NB4 (cell line): Measurements from ENCODE around the gene PSG1.
"Not testable (repeated sequence)": the region's sequence is repeated elsewhere in the genome, so short reads cannot be mapped to it uniquely, and the experiment has no call there.

ENCODE experiments used
- MYC ChIP-seq: IDR thresholded peaks from 2 replicates; pipeline ENCODE4 v1.6.1; 2011; ENCODE audit warnings: low read depth, low read length
- TF ChIP-seq, protein P1 (sequence below): IDR thresholded peaks from one replicate; pipeline ENCODE4 v1.5.1; 2012; ENCODE audit warnings: low read depth, low read length

DNA sequence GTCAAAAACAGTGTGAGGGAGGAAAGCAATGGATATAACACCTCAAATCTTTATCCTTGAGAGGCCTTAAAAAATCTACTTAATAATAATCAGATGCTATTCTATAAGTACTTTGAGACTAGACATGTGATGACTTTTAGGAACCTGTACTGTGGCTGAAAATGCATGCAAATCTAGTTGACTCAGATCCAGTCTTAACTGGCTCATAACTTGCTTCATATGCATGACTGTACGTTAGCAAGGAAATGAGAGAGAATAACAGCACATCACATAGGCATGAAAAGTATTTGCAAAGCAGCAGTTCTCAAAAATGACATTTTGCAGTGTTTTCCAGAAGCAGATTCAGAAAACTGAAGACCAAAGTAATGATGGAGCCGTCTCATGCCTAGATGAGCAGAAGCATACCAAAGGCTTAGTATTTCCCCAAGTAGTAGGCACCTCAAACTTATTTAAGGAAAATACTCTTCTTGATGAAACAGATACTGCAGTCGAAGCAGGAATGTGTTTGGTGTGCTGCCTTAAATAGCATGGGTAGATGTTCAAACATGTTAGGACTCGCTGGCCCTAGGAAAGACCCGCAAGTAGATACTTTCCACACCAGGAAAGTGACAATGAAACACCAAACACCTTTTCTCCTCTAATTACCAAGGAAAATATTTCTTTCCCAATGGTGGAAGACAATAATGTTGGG lies 59.4 kb downstream of the PSG1 start:
- TF ChIP-seq, protein P1, sequence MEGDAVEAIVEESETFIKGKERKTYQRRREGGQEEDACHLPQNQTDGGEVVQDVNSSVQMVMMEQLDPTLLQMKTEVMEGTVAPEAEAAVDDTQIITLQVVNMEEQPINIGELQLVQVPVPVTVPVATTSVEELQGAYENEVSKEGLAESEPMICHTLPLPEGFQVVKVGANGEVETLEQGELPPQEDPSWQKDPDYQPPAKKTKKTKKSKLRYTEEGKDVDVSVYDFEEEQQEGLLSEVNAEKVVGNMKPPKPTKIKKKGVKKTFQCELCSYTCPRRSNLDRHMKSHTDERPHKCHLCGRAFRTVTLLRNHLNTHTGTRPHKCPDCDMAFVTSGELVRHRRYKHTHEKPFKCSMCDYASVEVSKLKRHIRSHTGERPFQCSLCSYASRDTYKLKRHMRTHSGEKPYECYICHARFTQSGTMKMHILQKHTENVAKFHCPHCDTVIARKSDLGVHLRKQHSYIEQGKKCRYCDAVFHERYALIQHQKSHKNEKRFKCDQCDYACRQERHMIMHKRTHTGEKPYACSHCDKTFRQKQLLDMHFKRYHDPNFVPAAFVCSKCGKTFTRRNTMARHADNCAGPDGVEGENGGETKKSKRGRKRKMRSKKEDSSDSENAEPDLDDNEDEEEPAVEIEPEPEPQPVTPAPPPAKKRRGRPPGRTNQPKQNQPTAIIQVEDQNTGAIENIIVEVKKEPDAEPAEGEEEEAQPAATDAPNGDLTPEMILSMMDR, result not testable (repeated sequence)
- TF ChIP-seq MYC, result not testable (repeated sequence)
